K562 (cell line): Measurements from ENCODE around the gene BANP.

Experiments used
- CREM ChIP-seq: IDR thresholded peaks from 2 replicates; pipeline ENCODE4 v1.6.1; 2014; ENCODE audit warnings: antibody characterized with exemption, low read depth
- MAZ ChIP-seq, 2 experiments: fragments of 450-650 bp in 1 of 2; sonication (generic) in 1 of 2; formaldehyde crosslinking; IDR thresholded peaks in 1 of 2; conservative IDR thresholded peaks in 1 of 2; 2 replicates each; pipeline versions ENCODE4 v1.4.0 to v1.5.0; 2020; ENCODE audit warnings: mild to moderate bottlenecking in 1 of 2, missing genetic modification reagents in 1 of 2
- NONO ChIP-seq, 2 experiments: fragments of 200-400 bp in 1 of 2; fragments of 450-650 bp in 1 of 2; formaldehyde crosslinking in 1 of 2; IDR thresholded peaks; 2 replicates each; pipeline ENCODE4 v1.6.1; 2017; ENCODE audit warnings: low read depth in 2 of 2, mild to moderate bottlenecking in 2 of 2, moderate library complexity in 2 of 2, low read length in 1 of 2
- POLR2A ChIP-seq: fragments of 450-650 bp; conservative IDR thresholded peaks from 2 replicates; pipeline ENCODE4 v1.6.1; 2016
- RBM15 ChIP-seq: fragments of 200-400 bp; formaldehyde crosslinking; IDR thresholded peaks from 2 replicates; pipeline ENCODE4 v1.6.1; 2018; ENCODE audit warnings: mild to moderate bottlenecking, low read length, moderate library complexity; ENCODE audit not compliant: insufficient read depth
- YY1 ChIP-seq, 3 experiments: IDR thresholded peaks; 2 replicates each; pipeline ENCODE4 v1.6.1; 2011; ENCODE audit warnings: low read length in 2 of 3, mild to moderate bottlenecking in 2 of 3, moderate library complexity in 2 of 3, borderline replicate concordance in 1 of 3, control low read depth in 1 of 3, low read depth in 1 of 3; ENCODE audit not compliant: insufficient read depth in 3 of 3, insufficient replicate concordance in 2 of 3, control insufficient read depth in 1 of 3, insufficient read length in 1 of 3; ENCODE audit errors: extremely low read depth in 1 of 3

DNA sequence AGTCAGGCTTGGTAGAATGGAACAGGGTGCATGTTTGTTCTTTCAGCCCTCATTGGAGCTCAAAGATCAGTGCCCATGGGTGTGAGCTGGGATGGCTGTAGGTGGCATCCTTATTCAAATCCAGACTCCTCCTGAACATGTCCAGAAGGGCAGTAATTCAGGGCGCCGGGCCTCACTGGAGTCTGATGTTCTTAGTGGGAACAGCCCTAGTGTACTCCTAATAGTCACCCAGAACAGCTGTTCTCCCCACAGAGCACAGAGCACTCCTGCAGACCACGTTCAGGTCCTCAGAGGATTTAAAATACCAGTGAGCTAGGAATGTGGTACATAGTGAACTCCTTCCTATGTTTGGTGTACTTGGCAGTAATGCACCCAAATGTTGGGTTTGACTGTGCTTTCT is 96.2 kb downstream of the BANP start:
- TF ChIP-seq MAZ (CRISPR knock-in tag; conservative IDR thresholded peaks at IDR 0.05 in 1 of 2, IDR thresholded peaks at IDR 0.05 in 1 of 2) (no peak), CREM (no peak), RBM15 (no peak), YY1 (IDR thresholded peaks at IDR 0.05; ENCODE audit: borderline replicate concordance in 1 of 3, control insufficient read depth in 1 of 3, extremely low read depth in 1 of 3, insufficient read depth in 3 of 3, insufficient read length in 1 of 3, insufficient replicate concordance in 2 of 3, low read depth in 1 of 3, low read length in 2 of 3) (no peak), NONO (IDR thresholded peaks at IDR 0.05; ENCODE audit: low read depth in 2 of 2, low read length in 1 of 2) (no peak), POLR2A (no peak)
